ENCODE measurements around the gene HBP1.
"Not testable (repeated sequence)": the region's sequence is repeated elsewhere in the genome, so short reads cannot be mapped to it uniquely, and the experiment has no call there.

The HBP1 gene

DNA sequence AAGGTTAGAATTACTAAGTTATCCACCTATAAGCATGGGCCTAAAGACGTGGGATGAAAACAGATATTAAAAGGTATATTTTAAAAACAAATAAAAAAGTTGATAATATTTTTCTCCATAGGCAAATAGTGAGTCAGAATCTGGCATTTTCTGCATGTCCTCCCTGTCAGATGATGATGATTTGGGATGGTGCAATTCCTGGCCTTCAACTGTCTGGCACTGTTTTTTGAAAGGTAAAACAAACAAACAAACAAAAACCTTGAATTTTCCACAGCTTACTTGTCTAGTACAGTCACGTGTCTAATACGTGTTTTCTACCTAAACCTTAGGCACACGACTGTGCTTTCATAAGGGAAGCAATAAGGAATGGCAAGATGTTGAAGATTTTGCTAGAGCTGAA, 17.4 kb downstream of the HBP1 start:
- DNase-seq: no peak

DNA sequence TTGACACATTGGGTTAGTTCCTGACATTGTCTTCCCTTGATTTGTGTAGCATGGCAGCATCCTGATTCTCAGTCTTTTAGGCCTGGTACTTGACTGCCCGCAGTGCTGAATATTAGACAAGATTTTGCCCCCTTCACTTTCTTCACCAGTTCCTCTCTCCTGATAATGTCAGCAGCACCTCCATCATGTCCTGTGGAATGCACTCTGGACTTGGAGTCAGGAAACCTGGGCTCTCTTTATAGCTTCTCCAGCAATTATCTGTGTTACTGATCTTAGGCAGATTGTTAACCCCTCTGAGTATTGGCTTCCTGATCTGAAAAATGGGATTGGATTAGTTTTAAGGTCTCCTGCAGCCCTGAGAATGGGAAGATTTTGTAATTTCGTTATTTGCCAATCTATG, 19.0 kb downstream of the HBP1 start:
- DNase-seq: no peak

DNA sequence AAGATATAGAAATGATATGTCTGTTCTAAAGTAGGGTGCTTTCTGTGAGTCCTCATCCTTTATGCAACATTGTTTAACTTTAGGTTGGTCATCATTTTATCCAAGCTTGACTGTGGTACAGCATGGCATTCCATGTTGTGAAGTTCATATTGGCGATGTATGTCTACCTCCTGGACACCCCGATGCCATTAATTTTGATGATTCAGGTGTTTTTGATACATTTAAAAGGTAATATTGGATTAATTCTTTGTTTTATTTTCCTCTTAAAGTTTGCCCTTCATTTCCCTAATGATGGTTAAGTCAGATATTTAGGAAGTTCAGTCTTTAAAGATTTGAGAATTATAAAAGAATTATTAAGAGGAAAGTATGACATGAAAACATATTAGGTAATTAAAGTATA, 21.3 kb downstream of the HBP1 start:
- DNase-seq: no peak

DNA sequence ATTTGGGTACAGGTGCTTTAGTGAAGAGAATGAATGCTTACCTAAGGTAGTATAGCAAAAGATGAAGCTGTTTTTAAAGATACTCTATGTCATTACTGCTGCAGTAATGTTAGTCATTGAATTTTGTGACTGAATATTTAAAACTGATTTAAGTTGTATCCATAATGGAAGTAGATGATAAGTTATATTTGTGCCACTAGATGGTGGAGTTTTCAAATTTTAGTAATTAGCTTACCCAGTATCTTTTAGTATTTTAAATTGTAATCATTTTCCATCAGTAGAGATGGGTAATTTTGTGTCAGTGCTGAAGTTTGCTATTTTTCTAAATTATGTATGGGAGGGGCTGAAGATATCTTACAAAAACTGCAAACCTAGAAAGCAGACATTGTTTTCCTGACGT, 25.2 kb downstream of the HBP1 start:
- DNase-seq: no peak

DNA sequence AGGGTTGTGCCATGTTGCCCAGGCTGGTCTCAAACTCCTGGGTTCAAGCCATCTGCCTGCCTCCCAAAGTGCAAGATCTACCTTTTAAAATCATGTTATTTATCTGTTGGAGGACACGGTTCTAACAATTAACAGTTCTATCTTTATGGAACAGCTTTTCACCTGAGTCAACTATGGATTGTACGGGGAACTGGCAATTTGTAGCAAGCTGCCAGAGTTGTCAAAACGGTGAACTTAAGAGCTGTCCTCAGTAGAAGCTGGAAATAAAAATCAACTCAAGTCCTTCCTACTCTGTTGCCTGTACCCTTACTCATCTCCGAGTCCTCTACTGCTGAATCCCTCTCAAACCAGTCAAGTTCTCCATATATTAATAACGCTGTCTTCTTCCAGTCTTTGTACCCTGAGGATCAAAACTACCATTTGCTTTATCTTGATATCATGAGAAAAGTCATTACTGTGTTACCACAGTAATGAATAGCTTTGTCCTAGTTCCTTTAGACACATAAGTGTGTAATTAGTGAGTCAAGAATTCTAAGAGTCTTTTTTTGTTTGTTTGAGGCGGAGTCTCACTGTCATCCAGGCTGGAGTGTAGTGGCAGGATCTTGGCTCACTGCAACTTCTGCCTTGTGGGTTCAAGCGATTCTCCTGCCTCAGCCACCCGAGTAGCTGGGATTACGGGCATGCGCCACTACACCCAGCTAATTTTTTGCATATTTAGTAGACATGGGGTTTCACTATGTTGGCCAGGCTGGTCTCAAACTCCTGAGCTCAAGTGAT, 28.2 kb downstream of the HBP1 start:
- DNase-seq: no peak

DNA sequence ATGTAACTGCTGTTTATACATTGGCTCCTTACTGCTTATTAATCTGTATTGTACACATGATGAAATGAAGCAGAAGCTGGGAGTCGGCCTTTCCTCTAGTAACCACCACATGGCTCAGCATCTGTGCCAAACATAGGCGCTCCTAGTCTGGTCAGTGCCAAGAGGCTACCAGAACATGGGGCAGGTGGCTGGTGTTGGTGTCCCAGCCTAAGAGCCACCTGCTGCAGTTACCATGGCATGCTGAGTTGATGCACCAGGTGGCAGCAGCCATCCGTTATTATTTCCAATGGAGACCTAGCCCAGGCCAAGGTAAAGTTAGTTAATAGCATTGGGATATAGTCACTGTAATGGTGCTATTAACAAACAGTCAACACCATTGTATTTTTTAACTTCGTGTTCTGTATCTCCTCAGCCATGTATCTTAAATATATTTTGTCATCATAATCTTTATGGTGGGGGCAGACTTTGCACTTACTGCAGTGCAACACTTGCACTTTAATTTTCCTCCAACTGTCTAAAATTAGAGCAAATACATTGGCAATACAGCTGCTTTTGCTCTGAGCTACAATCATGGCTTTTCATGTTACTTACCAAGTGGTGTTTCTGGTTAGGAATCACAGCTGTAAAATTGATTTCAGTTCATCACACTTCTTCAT, 33.1 kb downstream of the HBP1 start:
- peak in 1 of 2 experiments; percentile 4 for DNase-seq

DNA sequence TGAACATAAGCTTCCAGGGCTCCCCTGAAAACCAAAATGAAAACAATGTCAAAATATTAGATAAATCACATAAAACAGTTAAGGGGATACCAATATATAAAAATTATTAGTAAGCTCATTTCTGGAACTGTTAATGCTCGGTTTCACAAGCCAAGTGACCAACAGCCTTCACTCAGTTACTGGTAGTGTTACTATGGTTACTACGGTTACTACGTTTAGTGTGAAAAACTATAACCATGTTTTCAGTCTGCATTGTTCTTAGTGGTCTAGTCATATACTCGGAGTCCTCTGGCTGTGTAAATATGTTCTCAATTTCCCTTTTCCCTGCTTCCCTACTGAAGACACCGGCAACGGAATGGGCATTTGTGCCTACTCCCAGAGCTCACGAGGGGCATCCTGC, 34.8 kb downstream of the HBP1 start:
- DNase-seq: no peak

DNA sequence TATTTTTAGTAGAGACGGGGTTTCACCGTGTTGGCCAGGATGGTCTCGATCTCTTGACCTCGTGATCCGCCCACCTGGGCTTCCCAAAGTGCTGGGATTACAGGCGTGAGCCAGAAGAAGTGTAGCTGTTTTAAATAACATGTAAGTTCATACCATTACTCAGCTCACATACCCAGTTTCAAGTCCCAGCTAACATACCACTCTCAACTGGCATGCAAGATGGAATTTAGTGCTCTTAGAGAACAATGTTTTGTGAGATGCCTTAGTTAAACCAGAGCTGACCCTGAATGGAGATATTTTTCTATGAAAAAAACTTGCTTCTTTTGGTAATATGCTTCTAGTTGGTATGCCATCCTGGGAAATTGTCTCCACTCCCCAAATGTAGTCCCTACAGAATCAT, 37.3 kb downstream of the HBP1 start:
- no peak for DNase-seq

DNA sequence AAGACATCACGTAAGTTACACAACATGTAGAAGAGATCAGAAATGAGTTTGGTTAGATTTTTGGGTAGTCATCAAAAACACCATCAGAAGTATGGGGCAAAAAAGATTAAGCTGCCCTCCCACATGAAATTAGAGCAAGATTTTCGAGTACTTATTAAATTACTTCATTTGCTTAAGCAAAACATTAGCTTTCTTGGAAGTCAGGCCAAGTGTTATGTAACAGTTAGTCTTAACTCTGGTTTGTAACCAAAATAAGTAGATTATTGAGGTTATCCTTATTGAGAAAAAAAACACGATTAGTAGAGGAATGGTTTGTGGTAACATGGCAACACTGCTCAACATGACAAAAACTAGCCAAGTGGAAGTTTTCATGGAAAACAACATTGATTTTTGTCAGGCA, 37.9 kb downstream of the HBP1 start:
- DNase-seq: no peak

DNA sequence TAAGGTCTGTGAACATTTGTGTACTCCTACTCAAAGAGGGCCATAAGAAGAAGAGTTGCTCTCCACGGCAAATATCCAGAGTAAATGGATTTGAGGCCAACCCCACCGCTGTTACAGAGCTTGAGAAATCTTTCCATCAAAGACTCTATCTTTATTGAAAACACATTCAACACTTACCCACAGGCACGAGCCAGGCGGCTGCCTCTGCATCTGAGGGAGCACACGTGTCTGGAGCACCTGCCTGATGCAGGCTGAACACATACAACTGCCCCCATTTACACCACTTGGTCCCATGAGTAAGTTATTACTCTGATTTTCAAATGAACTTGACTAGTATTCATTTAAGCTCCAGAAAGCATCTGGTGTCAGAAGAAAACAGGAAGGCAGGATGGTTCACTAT, 38.7 kb downstream of the HBP1 start:
- DNase-seq: no peak

DNA sequence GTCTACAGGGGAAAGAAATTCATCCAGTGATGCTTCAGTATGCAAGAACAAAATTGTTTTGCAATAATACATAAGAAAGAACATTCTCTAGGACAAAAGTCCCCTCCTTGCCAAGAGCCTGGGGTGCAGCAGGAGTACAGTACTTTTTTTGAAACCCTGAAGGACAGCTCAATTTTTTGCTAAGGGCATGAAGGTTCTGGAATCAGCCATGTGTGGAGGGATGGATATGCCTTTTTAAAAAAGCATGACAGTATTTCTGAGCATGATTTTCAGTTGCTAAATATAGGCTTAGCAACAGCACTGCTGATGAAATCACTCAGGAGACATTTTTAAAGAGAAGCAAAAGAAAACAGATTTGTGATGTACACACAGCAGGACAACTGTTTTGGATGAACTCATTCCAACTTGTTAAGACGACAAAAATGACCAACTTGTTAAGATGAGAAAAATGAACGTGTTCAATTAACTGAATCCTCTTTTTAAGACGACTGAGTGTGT, 39.3 kb downstream of the HBP1 start:
- DNase-seq: no peak

DNA sequence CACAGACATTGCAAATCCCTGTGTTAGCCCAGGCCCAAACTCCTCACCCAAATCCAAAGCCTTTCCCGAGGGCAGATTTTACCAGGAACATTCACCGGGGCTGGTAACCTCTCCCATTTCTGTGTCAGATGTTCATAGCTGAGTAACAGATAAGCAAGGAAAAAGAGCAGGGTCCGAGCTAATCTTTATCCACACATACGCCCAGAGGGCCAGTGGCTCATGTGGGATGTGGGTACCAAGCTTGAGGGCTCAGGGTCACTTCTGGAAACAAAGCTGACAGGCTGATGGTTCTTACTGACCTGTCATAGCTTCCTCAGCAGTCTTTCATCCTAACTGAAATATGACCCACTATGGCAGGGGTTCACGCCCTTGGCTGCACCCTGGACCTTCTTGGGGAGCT, 39.8 kb downstream of the HBP1 start:
- DNase-seq: no peak

DNA sequence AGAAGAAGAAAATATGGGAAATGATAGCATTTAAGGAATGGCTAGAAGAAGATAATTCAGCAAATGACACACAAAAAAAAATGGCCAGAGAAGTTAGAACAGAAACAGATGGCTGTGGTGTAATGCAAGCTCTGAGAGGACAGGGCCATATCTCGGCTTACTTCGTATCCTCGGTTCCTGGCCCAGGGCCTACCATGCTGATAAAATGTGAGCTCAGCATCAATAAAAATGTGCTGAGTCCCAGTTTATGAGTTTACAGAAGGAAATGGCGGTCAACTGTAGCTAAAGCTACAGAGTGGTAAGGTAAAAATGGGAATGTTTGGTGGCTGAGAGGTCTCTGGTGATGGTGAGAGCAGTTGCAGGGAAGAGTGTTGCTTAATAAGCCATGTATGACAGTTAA, 40.8 kb downstream of the HBP1 start:
- DNase-seq: no peak

DNA sequence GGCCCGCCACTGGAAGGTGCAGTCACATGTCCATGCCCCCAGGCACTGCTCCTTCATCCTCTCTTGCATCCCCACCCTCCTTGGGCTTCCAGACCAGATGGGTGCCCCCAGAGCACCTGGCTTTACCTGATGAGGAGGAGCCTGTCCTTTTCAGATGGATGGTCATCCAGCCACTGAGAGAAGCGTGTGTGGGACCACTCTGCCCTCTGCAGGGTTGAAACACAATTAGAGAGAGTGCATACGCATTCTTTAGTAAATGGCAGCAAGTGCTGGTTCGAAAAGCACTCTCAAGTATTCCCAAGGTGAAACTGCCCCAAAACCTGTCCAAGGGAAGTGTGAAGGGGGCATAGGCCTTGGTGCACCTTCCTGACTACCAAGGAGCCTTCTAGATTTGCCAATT, 41.6 kb downstream of the HBP1 start:
- no peak for DNase-seq

DNA sequence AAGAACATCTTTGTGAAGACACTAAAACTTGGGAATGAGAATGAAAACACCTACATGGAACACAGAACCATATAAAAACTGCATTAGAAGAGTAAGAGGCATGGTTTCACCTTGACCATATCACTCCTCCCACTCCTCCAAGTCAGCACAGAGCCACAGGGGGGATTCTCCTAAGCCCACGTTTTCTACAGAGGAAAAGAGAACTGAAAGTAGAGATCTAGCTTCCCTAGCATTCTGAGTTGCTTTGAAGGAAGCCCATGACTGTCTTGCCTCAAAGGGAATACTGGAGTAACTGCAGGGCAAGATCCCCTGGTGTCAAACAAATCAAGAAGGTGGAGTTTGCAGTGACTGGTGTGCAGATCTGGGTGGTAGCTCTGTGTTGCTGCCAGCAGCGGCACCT, 43.9 kb downstream of the HBP1 start:
- DNase-seq: no peak

DNA sequence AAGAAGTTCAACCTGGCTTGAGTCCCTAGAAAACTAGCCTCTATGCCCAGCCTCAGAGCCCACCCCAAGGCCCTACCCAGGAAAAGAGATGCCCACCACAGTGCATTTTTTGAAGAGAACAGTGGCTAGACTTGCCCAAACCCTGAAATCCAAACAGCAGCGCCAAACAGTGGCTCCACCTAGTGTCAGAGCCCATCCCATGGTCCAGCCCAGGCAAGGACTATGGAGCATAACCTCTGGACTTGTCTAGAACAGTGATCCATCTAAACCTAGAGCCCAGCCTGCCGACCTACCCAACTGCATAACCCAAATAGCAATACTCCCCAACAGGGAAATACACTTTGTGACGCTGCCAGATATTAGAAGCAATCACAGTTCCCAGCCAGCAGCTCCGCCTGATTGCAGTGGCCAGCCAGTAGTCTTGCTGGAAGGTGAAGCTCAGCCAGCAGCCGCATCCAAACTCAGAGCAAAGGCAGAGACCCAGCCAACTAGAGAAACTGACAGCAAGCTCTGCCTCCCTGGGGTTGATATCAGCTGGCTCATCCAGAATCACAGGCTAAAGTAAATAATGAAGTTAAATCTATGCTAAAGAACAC, 44.5 kb downstream of the HBP1 start:
- no peak for DNase-seq

DNA sequence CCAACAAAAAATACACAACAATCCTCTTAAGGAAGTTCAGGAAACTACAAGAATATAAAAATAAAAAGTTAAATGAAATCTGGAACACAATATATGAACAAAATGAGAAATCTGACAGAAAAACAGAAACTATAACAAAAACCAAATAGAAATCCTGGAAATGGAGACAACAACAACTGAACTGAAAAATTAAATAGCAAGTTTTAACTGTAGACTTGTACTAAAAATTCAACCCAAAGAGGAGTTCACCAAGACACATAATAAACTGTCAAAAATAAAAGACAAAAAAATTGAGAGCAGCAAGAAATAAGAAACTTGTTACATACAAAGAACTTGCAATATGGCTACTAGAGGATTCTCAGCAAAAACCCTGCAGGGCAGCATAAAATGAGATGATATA, 45.1 kb downstream of the HBP1 start:
- DNase-seq: no peak

DNA sequence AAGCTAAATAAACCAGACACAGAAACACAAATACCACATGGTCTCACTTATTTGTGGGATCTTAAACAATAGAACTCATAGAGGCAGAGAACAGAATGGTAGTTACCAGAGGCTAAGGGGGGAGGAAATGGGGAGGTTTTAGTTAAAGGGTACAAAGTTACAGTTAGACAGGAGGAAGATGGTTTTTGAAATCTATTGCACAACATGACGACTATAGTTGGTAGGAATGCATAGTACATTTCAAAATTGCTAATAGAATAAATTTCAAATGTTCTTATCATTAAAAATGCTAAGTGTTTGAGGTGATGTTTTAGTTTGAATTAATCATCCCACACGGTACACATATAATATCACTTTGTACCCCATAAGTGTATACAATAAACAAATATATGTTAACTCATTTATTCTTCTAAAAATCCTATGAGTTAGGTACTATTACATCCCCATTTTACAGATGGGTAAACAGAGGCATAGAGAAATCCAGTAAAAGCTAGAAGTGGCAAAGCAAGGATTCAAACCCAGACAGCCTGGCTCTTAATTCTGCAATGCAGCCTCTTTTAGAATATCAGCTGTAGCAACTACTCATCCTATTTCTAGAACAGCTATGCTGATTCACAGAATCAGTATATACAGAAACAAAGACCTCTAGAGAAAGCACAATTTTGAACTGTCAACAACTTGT, 50.9 kb downstream of the HBP1 start:
- no peak for DNase-seq

DNA sequence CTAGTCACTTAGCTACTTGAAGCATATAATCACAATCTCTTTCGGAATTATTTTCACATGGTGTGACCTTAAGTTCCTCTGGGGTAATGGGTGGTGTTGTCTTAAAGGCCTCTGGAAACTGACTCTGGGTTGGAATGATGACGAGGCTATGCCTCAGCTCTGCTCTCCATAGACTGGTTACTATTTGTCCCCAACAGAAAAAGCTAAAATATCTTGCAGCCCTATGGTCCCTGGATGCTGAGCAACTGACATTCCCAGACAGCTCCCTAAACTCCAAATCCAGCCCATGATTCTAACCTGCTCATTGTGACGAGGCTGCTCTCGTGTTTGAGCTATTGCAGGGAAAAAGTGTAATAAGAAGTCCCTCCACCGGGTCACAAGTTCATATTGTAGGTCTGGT, 51.6 kb downstream of the HBP1 start:
- DNase-seq: no peak

DNA sequence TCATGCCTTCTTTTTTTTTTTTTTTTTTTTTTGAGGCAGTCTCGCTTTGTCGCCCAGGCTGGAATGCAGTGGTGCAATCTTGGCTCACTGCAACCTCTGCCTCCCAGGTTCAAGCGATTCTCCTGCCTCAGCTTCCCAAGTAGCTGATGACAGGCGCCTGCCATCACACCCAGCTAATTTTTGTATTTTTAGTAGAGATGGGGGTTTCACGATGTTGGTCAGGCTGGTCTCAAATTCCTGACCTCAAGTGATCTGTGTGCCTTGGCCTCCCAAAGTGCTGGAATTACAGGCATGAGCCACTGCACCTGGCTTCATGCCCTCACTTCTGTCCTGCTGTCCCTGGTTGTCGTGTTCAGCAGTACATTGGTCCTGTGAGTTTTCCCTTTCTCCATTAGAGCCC, 52.0 kb downstream of the HBP1 start:
- not testable (repeated sequence) for DNase-seq

DNA sequence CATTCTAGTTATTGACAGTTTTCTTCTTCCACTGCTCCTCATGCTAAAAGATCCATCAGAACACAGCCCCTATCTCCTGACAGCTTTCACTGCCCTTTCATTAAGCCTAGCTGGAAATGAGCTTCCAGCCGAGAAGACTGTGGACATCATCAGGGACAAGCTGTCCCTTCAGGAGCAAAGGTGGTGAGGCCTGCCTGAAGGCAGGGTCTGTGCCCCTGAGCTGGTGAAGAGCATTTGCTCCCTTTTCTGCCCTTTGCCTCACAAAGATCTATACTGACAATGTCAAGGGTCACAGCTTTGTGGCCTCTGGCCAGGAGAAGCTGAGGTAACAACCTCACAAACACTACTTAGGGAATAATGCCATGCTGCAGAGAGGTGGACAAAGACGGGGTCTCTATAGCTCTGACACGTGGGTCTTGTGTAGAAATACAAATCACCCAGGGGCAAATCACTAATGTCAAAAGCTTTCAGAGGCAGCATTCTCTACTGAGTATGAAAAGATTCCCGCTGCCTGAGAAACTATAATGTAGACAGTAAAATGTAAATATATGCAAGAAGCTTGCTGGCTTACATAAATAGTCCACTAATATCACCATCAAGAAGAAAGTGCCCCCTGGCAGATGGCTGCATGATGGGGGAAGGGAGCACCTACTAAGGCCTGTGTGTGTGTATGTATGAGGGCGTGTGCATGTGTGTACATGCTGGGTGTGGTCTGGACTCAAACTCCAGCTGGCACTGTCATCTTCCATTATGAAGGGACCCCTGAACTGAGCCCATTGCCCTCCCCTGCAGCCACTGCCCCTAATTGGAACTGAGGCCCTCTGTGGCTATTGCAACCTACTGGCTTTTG, 55.8 kb downstream of the HBP1 start:
- DNase-seq: no peak

DNA sequence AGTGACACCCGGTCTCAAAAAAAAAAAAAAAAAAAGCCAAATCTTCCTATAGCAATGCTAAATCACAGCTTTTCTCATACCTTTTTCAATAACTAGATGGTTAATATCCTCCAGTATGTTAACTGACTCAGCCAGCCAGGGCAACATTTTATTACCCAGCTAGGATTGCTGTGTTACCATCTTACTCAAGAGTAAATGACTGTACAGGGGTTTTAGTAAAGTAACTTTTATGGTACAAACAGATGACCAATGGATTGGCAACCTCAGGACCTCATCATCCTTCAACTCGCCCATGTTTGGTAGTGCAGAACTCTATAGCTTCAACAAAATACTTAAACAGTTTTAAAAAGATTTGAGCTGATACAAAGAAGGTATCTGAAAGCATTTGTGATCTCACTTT, 59.5 kb downstream of the HBP1 start:
- no peak for DNase-seq

DNA sequence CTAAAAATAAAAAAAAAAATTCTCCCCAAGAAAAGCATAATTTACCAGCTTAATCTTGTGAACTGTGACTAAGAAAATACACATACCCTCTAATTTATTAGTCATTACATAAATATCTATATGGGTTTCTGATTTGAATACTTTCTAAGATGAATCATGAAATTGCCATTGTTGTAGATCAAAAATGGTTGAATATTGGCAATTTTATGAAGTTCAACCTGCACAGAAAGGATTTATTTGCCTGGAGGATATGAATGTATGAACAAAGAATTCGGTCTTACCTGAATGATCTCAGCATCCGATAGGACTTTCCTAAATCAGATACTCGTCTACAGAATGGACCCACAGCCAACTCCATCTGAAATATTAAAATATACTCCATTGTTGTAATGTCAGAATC, 61.5 kb downstream of the HBP1 start:
- DNase-seq: no peak

Measured in activated CD4-positive, alpha-beta T cell treated with anti-CD3 and anti-CD28 coated beads, Interleukin-2, amount 50 U/mL, for 4 hours (primary cell).